Naive thymus-derived CD4-positive, alpha-beta T cell (primary cell): Measurements from ENCODE around the gene BAZ1B. TPM values are rescaled to one million over a fixed set of nuclear protein-coding genes. Genes with fewer than 3 reads are reported as not detected.
"Not testable (repeated sequence)": the region's sequence is repeated elsewhere in the genome, so short reads cannot be mapped to it uniquely, and the experiment has no call there.

Experiments
- ATAC-seq: fragments of 150-1000 bp; cut with Tn5 transposase; 2 replicates; pipeline ENCODE4 v1.10.0; 2021; ENCODE audit warnings: mild to moderate bottlenecking, moderate library complexity
- CTCF ChIA-PET: fragments of 350-600 bp; sonication (Branson Sonifier 250); formaldehyde crosslinking; loops from one replicate; lab custom pipeline; 2021; ENCODE audit warnings: antibody characterized with exemption; lab: Charles Lee
- POLR2A ChIA-PET: fragments of 350-600 bp; sonication (Branson Sonifier 250); formaldehyde crosslinking; loops from one replicate; lab custom pipeline; 2021; ENCODE audit warnings: antibody characterized with exemption, inconsistent platforms; lab: Charles Lee
- DNase-seq, 9 donors: peaks; one replicate each; pipeline versions ENCODE4 v3.0.0 to v3.0.0-alpha.2; 2020 to 2022; ENCODE audit warnings: mixed read lengths in 1 of 9
- H3K27ac ChIP-seq: one replicate; pipeline ENCODE4 v1.7.0; 2013; ENCODE audit warnings: mild to moderate bottlenecking, low read depth, low read length, moderate library complexity
- H3K27me3 ChIP-seq, 2 donors: one replicate each; pipeline ENCODE4 v1.7.0; 2013; ENCODE audit warnings: low read length in 2 of 2, mild to moderate bottlenecking in 2 of 2, moderate library complexity in 2 of 2; ENCODE audit not compliant: control insufficient read depth in 2 of 2, insufficient read depth in 2 of 2
- H3K36me3 ChIP-seq, 3 experiments: 1 replicate in 2 of 3; 2 replicates in 1 of 3; pipeline ENCODE4 v1.7.0; 2013; ENCODE audit warnings: low read length in 3 of 3, mild to moderate bottlenecking in 3 of 3, moderate library complexity in 1 of 3; ENCODE audit not compliant: insufficient read depth in 3 of 3, control insufficient read depth in 2 of 3
- H3K4me1 ChIP-seq, 2 donors: one replicate each; pipeline ENCODE4 v1.7.0; 2013; ENCODE audit warnings: low read length in 2 of 2, mild to moderate bottlenecking in 2 of 2, moderate library complexity in 1 of 2; ENCODE audit not compliant: control insufficient read depth in 2 of 2, insufficient read depth in 2 of 2
- H3K4me3 ChIP-seq: 2 replicates; pipeline ENCODE4 v1.7.0; 2013; ENCODE audit warnings: mild to moderate bottlenecking, low read length
- H3K9me3 ChIP-seq, 3 experiments: 1 replicate in 2 of 3; 2 replicates in 1 of 3; pipeline ENCODE4 v1.7.0; 2013; ENCODE audit warnings: low read length in 3 of 3; ENCODE audit not compliant: control insufficient read depth in 2 of 3
- H3K27ac Mint-ChIP-seq, 9 donors: one replicate each; pipeline ENCODE4 v1.8.0; 2020 to 2022; ENCODE audit warnings: mixed read lengths in 9 of 9, mild to moderate bottlenecking in 8 of 9, moderate library complexity in 5 of 9, inconsistent platforms in 2 of 9
- H3K27me3 Mint-ChIP-seq, 5 donors: one replicate each; pipeline ENCODE4 v1.8.0; 2021 to 2022; ENCODE audit warnings: mixed read lengths in 5 of 5, mild to moderate bottlenecking in 1 of 5
- H3K36me3 Mint-ChIP-seq, 5 donors: one replicate each; pipeline ENCODE4 v1.8.0; 2020 to 2022; ENCODE audit warnings: mixed read lengths in 5 of 5, mild to moderate bottlenecking in 3 of 5, inconsistent platforms in 1 of 5
- H3K4me1 Mint-ChIP-seq, 7 donors: one replicate each; pipeline ENCODE4 v1.8.0; 2020 to 2022; ENCODE audit warnings: mixed read lengths in 7 of 7, mild to moderate bottlenecking in 3 of 7, inconsistent platforms in 1 of 7
- H3K4me3 Mint-ChIP-seq, 10 donors: one replicate each; pipeline ENCODE4 v1.8.0; 2020 to 2022; ENCODE audit warnings: mild to moderate bottlenecking in 10 of 10, mixed read lengths in 10 of 10, moderate library complexity in 6 of 10, inconsistent platforms in 2 of 10
- H3K9me3 Mint-ChIP-seq, 11 donors: one replicate each; pipeline ENCODE4 v1.8.0; 2020 to 2022; ENCODE audit warnings: mixed read lengths in 11 of 11, mild to moderate bottlenecking in 4 of 11, inconsistent platforms in 1 of 11, moderate library complexity in 1 of 11
- intact Hi-C, 2 donors: fragments of 100-400 bp; cut with micrococcal nuclease; formaldehyde crosslinking; loops; one replicate each; pipeline ENCODE4 v1.15.1; 2023
- polyA plus RNA-seq, 2 donors: library from polyadenylated mRNA; unstranded; fragments of 300-500 nt; fragmentation: Illumina TruSeq; gene quantifications; one replicate each; pipeline ENCODE4 v1.2.3, GENCODE V29; 2021
- total RNA-seq, 6 experiments: library from RNA in 5 of 6; stranded (reverse) in 5 of 6; gene quantifications; 1 replicate in 5 of 6; 2 replicates in 1 of 6; pipeline ENCODE4 v1.2.3 and lab custom pipeline; 2021 to 2026

Gene BAZ1B
- total and polyA plus RNA-seq, 7 experiments from 2014 or later, result 14.7 to 90.3 (median 47.1) TPM

- Mint-ChIP-seq H3K27me3 (no peaks in the 10 kb centered on the region), H3K4me3 (no peak overlapping the region), H3K9me3 (no peaks in the 10 kb centered on the region), H3K36me3 (peaks cover 3 to 35% (median 13%) of the 10 kb centered on the region in 5 donors), H3K4me1 (peaks cover 0 to 10% (median 5%) of the 10 kb centered on the region in 7 donors), H3K27ac (peak overlapping the region in 6 of 9 donors; percentile 26 to 84 (median 57))
- DNase-seq (no peak), ATAC-seq (no peak)
- H3K9me3 ChIP-seq, result no peaks in the 10 kb centered on the region
- H3K27me3 ChIP-seq, result no peaks in the 10 kb centered on the region
- intact Hi-C loops, result no loop called here
- ChIA-PET CTCF (no interaction called here), POLR2A (no interaction called here)
- peaks cover 4 to 83% (median 25%) of the 10 kb centered on the region in 3 experiments for H3K36me3 ChIP-seq
- H3K4me3 ChIP-seq, result no peak overlapping the region
- H3K4me1 ChIP-seq, result no peaks in the 10 kb centered on the region
- no peak overlapping the region for H3K27ac ChIP-seq
These were observed 34.6 kb downstream of the BAZ1B start for GRCh38 chr7:73487486-73487885.

- Histone ChIP-seq H3K4me3 (no peak overlapping the region), H3K27me3 (no peaks in the 10 kb centered on the region), H3K36me3 (peaks cover 4 to 70% (median 19%) of the 10 kb centered on the region in 3 experiments), H3K4me1 (no peaks in the 10 kb centered on the region), H3K9me3 (no peaks in the 10 kb centered on the region), H3K27ac (no peak overlapping the region)
- H3K27ac Mint-ChIP-seq, result peak overlapping the region in 4 of 9 donors; percentile 17 to 73 (median 65)
- H3K9me3 Mint-ChIP-seq, result peaks cover 0 to 2% (median 0%) of the 10 kb centered on the region in 11 donors
- POLR2A ChIA-PET, result no interaction called here
- intact Hi-C loops, result no loop called here
- H3K4me1 Mint-ChIP-seq, result peaks cover 8 to 26% (median 23%) of the 10 kb centered on the region in 7 donors
- no peak overlapping the region for H3K4me3 Mint-ChIP-seq
- H3K36me3 Mint-ChIP-seq, result peaks cover 12 to 45% (median 23%) of the 10 kb centered on the region in 5 donors
- H3K27me3 Mint-ChIP-seq, result no peaks in the 10 kb centered on the region
- ATAC-seq (no peak), DNase-seq (no peak)
- CTCF ChIA-PET, result no interaction called here
These were observed 38.9 kb downstream of the BAZ1B start for GRCh38 chr7:73483171-73483570.

- Mint-ChIP-seq H3K9me3 (peaks cover 0 to 2% (median 0%) of the 10 kb centered on the region in 11 donors), H3K4me1 (peaks cover 11 to 28% (median 27%) of the 10 kb centered on the region in 7 donors), H3K36me3 (peaks cover 17 to 49% (median 28%) of the 10 kb centered on the region in 5 donors), H3K27ac (peak overlapping the region in 1 of 9 donors; percentile 70), H3K4me3 (no peak overlapping the region), H3K27me3 (no peaks in the 10 kb centered on the region)
- no peak overlapping the region for H3K4me3 ChIP-seq
- no peak overlapping the region for H3K27ac ChIP-seq
- ChIA-PET CTCF (no interaction called here), POLR2A (no interaction called here)
- no peak for ATAC-seq
- H3K4me1 ChIP-seq, result no peaks in the 10 kb centered on the region
- no peaks in the 10 kb centered on the region for H3K27me3 ChIP-seq
- intact Hi-C loops, result no loop called here
- no peak for DNase-seq
- H3K36me3 ChIP-seq, result peaks cover 4 to 71% (median 23%) of the 10 kb centered on the region in 3 experiments
- H3K9me3 ChIP-seq, result no peaks in the 10 kb centered on the region
These were observed 39.3 kb downstream of the BAZ1B start for GRCh38 chr7:73482746-73483145.

- H3K9me3 Mint-ChIP-seq, intact Hi-C loops, H3K27me3 Mint-ChIP-seq, H3K27me3 ChIP-seq, ATAC-seq, H3K4me3 ChIP-seq, H3K4me3 Mint-ChIP-seq, H3K4me1 ChIP-seq, DNase-seq, CTCF ChIA-PET, H3K27ac ChIP-seq, H3K9me3 ChIP-seq: not testable (repeated sequence)
- POLR2A ChIA-PET, result interaction anchor here (0.8 kb wide), 1 partner anchor 75 kb away, joined by 4 read pairs; no protein-coding TSS in a partner anchor
- H3K36me3 ChIP-seq, result peaks cover 10 to 71% (median 32%) of the 10 kb centered on the region in 3 experiments
- Mint-ChIP-seq H3K36me3 (peaks cover 19 to 55% (median 34%) of the 10 kb centered on the region in 5 donors), H3K4me1 (peaks cover 12 to 34% (median 31%) of the 10 kb centered on the region in 7 donors), H3K27ac (peak overlapping the region in 1 of 9 donors; percentile 25)
These were observed 40.6 kb downstream of the BAZ1B start for GRCh38 chr7:73481521-73481920.

- Histone ChIP-seq H3K27ac (no peak overlapping the region), H3K36me3 (peaks cover 10 to 68% (median 24%) of the 10 kb centered on the region in 3 experiments), H3K4me3 (no peak overlapping the region), H3K27me3 (no peaks in the 10 kb centered on the region), H3K4me1 (no peaks in the 10 kb centered on the region), H3K9me3 (no peaks in the 10 kb centered on the region)
- DNase-seq (no peak), ATAC-seq (no peak)
- Mint-ChIP-seq H3K4me3 (no peak overlapping the region), H3K27ac (peak overlapping the region in 3 of 9 donors; percentile 25 to 46 (median 34)), H3K9me3 (peaks cover 0 to 2% (median 0%) of the 10 kb centered on the region in 11 donors), H3K36me3 (peaks cover 23 to 62% (median 43%) of the 10 kb centered on the region in 5 donors), H3K4me1 (peaks cover 14 to 44% (median 38%) of the 10 kb centered on the region in 7 donors), H3K27me3 (no peaks in the 10 kb centered on the region)
- ChIA-PET POLR2A (no interaction called here), CTCF (interaction anchor here (0.6 kb wide), 1 partner anchor 206 kb away, joined by 3 read pairs; no protein-coding TSS in a partner anchor)
- intact Hi-C loops, result no loop called here
These were observed 43.5 kb downstream of the BAZ1B start for GRCh38 chr7:73478549-73478948.

- intact Hi-C loops, result no loop called here
- Mint-ChIP-seq H3K4me3 (no peak overlapping the region), H3K9me3 (peaks cover 0 to 2% (median 0%) of the 10 kb centered on the region in 11 donors), H3K36me3 (peaks cover 23 to 56% (median 43%) of the 10 kb centered on the region in 5 donors), H3K27ac (peak overlapping the region in 3 of 9 donors; percentile 5 to 53 (median 10)), H3K27me3 (no peaks in the 10 kb centered on the region), H3K4me1 (peaks cover 14 to 44% (median 38%) of the 10 kb centered on the region in 7 donors)
- ChIA-PET POLR2A (no interaction called here), CTCF (no interaction called here)
- Histone ChIP-seq H3K4me3 (no peak overlapping the region), H3K36me3 (peaks cover 10 to 66% (median 24%) of the 10 kb centered on the region in 3 experiments), H3K9me3 (no peaks in the 10 kb centered on the region), H3K27ac (no peak overlapping the region), H3K27me3 (no peaks in the 10 kb centered on the region), H3K4me1 (no peaks in the 10 kb centered on the region)
- no peak for ATAC-seq
- no peak for DNase-seq
These were observed 44.7 kb downstream of the BAZ1B start for GRCh38 chr7:73477376-73477775.

GRCh38 chr7:73470208-73470607, 51.9 kb downstream of the BAZ1B start:
- H3K4me1 Mint-ChIP-seq, result peaks cover 0 to 6% (median 3%) of the 10 kb centered on the region in 7 donors
- Histone ChIP-seq H3K4me1 (no peaks in the 10 kb centered on the region), H3K36me3 (peaks cover 13 to 70% (median 24%) of the 10 kb centered on the region in 3 experiments), H3K9me3 (no peaks in the 10 kb centered on the region), H3K4me3 (no peak overlapping the region), H3K27ac (no peak overlapping the region), H3K27me3 (no peaks in the 10 kb centered on the region)
- H3K27me3 Mint-ChIP-seq, result no peaks in the 10 kb centered on the region
- intact Hi-C loops, result no loop called here
- POLR2A ChIA-PET, result no interaction called here
- CTCF ChIA-PET, result interaction anchor here (2.4 kb wide), 1 partner anchor 19 kb away, joined by 6 read pairs; no protein-coding TSS in a partner anchor
- peaks cover 7 to 27% (median 10%) of the 10 kb centered on the region in 5 donors for H3K36me3 Mint-ChIP-seq
- DNase-seq, result no peak
- no peak for ATAC-seq
- no peak overlapping the region for H3K4me3 Mint-ChIP-seq
- H3K27ac Mint-ChIP-seq, result peak overlapping the region in 1 of 9 donors; percentile 19
- H3K9me3 Mint-ChIP-seq, result no peaks in the 10 kb centered on the region
